Hematopoietic multipotent progenitor cell treated with erythropoietin and hydrocortisone succinate and interleukin-3 and kit ligand, for 15 days (in vitro differentiated cells): ENCODE data around the gene LSM14A.
"Not testable (repeated sequence)": the region's sequence is repeated elsewhere in the genome, so short reads cannot be mapped to it uniquely, and the experiment has no call there.

ENCODE experiments used
- DNase-seq: peaks from one replicate; pipeline ENCODE4 v3.0.0-alpha.2; 2015; ENCODE audit warnings: low spot score

The LSM14A gene

GRCh38 chr19:34171877-34172660 lies at the start of gene LSM14A:
TSS of gene LSM14A (plus strand) at chr19:34172504. CDS start at chr19:34172643, 139 bp downstream.
- peak; percentile 90 for DNase-seq

- DNase-seq: no peak
Measured at GRCh38 chr19:34124828-34125227, 47.5 kb upstream of the LSM14A start.

GRCh38 chr19:34126966-34127365 lies 45.3 kb upstream of the LSM14A start:
- no peak for DNase-seq

GRCh38 chr19:34127684-34128189 lies 44.6 kb upstream of the LSM14A start:
- DNase-seq: no peak

GRCh38 chr19:34128558-34129250 lies 43.6 kb upstream of the LSM14A start:
- no peak for DNase-seq

GRCh38 chr19:34131100-34131499 lies 41.2 kb upstream of the LSM14A start:
- no peak for DNase-seq

- not testable (repeated sequence) for DNase-seq
Measured at GRCh38 chr19:34132145-34132544, 40.2 kb upstream of the LSM14A start.

- DNase-seq: not testable (repeated sequence)
Measured at GRCh38 chr19:34132706-34133105, 39.6 kb upstream of the LSM14A start.

- DNase-seq: peak; percentile 81
Measured at GRCh38 chr19:34134190-34135053, 37.9 kb upstream of the LSM14A start.

GRCh38 chr19:34135054-34135800 lies 37.1 kb upstream of the LSM14A start:
- no peak for DNase-seq

GRCh38 chr19:34135821-34136611 lies 36.3 kb upstream of the LSM14A start:
- no peak for DNase-seq

GRCh38 chr19:34141025-34141424 lies 31.3 kb upstream of the LSM14A start:
- DNase-seq: no peak

GRCh38 chr19:34142440-34142839 lies 29.9 kb upstream of the LSM14A start:
- DNase-seq: no peak

- peak; percentile 69 for DNase-seq
Measured at GRCh38 chr19:34145741-34146202, 26.5 kb upstream of the LSM14A start.

GRCh38 chr19:34148658-34149185 lies 23.6 kb upstream of the LSM14A start:
- DNase-seq: no peak

GRCh38 chr19:34149873-34150272 lies 22.4 kb upstream of the LSM14A start:
- no peak for DNase-seq

- no peak for DNase-seq
Measured at GRCh38 chr19:34150558-34150957, 21.7 kb upstream of the LSM14A start.

GRCh38 chr19:34151439-34151838 lies 20.9 kb upstream of the LSM14A start:
- no peak for DNase-seq

GRCh38 chr19:34154401-34154800 lies 17.9 kb upstream of the LSM14A start:
- no peak for DNase-seq

- DNase-seq: no peak
Measured at GRCh38 chr19:34155686-34156085, 16.6 kb upstream of the LSM14A start.
